Esophagus muscularis mucosa (tissue), 4 donors: ENCODE data around the gene KAZN. TPM values are rescaled to one million over a fixed set of nuclear protein-coding genes. Genes with fewer than 3 reads are reported as not detected.
"Not testable (repeated sequence)": the region's sequence is repeated elsewhere in the genome, so short reads cannot be mapped to it uniquely, and the experiment has no call there.

Experiments
- DNase-seq: peaks from one replicate; pipeline ENCODE4 v3.0.0-alpha.2; 2017; ENCODE audit errors: extremely low spot score
- H3K27ac ChIP-seq, 4 donors: fragments of 200-600 bp; sonication (generic); replicated peaks in 1 of 4; 1 replicate in 3 of 4; 2 replicates in 1 of 4; pipeline ENCODE4 v1.5.1; 2016 to 2019; ENCODE audit warnings: mild to moderate bottlenecking in 1 of 4
- H3K27me3 ChIP-seq, 4 donors: fragments of 200-600 bp; sonication (generic); one replicate each; pipeline versions ENCODE4 v1.5.1 to v1.6.0; 2016 to 2019
- H3K36me3 ChIP-seq, 4 donors: fragments of 200-600 bp; sonication (generic); one replicate each; pipeline ENCODE4 v1.5.1; 2016 to 2019
- H3K4me1 ChIP-seq, 4 donors: fragments of 200-600 bp; sonication (generic); one replicate each; pipeline ENCODE4 v1.5.1; 2016 to 2019
- H3K4me3 ChIP-seq, 4 donors: fragments of 200-600 bp; sonication (generic); 1 replicate in 2 of 4; 2 replicates in 2 of 4; pipeline ENCODE4 v1.5.1; 2016 to 2019; ENCODE audit warnings: mild to moderate bottlenecking in 4 of 4, moderate library complexity in 1 of 4
- H3K9me3 ChIP-seq, 4 donors: fragments of 200-600 bp; sonication (generic); 1 replicate in 3 of 4; 2 replicates in 1 of 4; pipeline ENCODE4 v1.5.1; 2016 to 2019
- CTCF ChIP-seq, 3 experiments: fragments of 200-600 bp in 2 of 3; fragments of 450-650 bp in 1 of 3; sonication (generic) in 2 of 3; IDR thresholded peaks; one replicate each; pipeline ENCODE4 v1.5.1; 2017 to 2019; ENCODE audit warnings: antibody characterized with exemption in 3 of 3, mild to moderate bottlenecking in 2 of 3, moderate library complexity in 1 of 3
- EP300 ChIP-seq: sonication (generic); formaldehyde crosslinking; IDR thresholded peaks from one replicate; pipeline ENCODE4 v1.6.1; 2017; ENCODE audit warnings: antibody characterized with exemption
- POLR2A ChIP-seq: fragments of 450-650 bp; IDR thresholded peaks from one replicate; pipeline ENCODE4 v1.6.1; 2017; ENCODE audit warnings: antibody characterized with exemption, moderate library complexity, mild to moderate bottlenecking, low read depth
- POLR2AphosphoS5 ChIP-seq, 2 donors: sonication (generic); formaldehyde crosslinking; IDR thresholded peaks; one replicate each; pipeline ENCODE4 v1.6.1; 2017; ENCODE audit warnings: antibody characterized with exemption in 2 of 2
- WGBS: methylation state at CpG from one replicate; pipeline ENCODE4 v1.1.5; 2018; 5-methylcytosine and 5-hydroxymethylcytosine counted together
- intact Hi-C: fragments of 100-400 bp; cut with DNase I; formaldehyde crosslinking; loops from one replicate; pipeline ENCODE4 v1.15.1; 2023
- total RNA-seq, 4 donors: library from RNA; depleted of rRNA; stranded (reverse); fragments of >200 nt; gene quantifications; one replicate each; pipeline versions ENCODE4 v1.1.0 to v1.2.1, GENCODE V29; 2016

Gene KAZN
- total RNA-seq, 4 donors from 2014 or later = 9.9 to 14.1 (median 11.9) TPM

- Histone ChIP-seq H3K4me3 (no peak overlapping the region), H3K9me3 (no peaks in the 10 kb centered on the region), H3K36me3 (no peaks in the 10 kb centered on the region), H3K27ac (no peak overlapping the region), H3K4me1 (no peaks in the 10 kb centered on the region), H3K27me3 (peaks cover 0 to 14% (median 0%) of the 10 kb centered on the region in 4 donors)
- intact Hi-C loops = no loop called here
- 85% methylated on average over 2 of the region's 2 CpGs for WGBS
- no peak for DNase-seq
- TF ChIP-seq EP300 (no peak), CTCF (IDR thresholded peaks at IDR 0.05) (no peak)
Observed at GRCh38 chr1:15132965-15133364, 534.5 kb downstream of the KAZN start.

GRCh38 chr1:15134285-15134684 is 535.8 kb downstream of the KAZN start:
- 44% methylated on average over 2 of the region's 2 CpGs for WGBS
- Histone ChIP-seq H3K27ac (no peak overlapping the region), H3K9me3 (no peaks in the 10 kb centered on the region), H3K4me1 (no peaks in the 10 kb centered on the region), H3K4me3 (no peak overlapping the region), H3K27me3 (peaks cover 0 to 14% (median 0%) of the 10 kb centered on the region in 4 donors), H3K36me3 (no peaks in the 10 kb centered on the region)
- TF ChIP-seq POLR2A (no peak), POLR2AphosphoS5 (IDR thresholded peaks at IDR 0.05) (no peak), CTCF (IDR thresholded peaks at IDR 0.05) (no peak), EP300 (no peak)
- intact Hi-C loops = no loop called here
- no peak for DNase-seq

GRCh38 chr1:15135604-15136003 is 537.1 kb downstream of the KAZN start:
- H3K27ac ChIP-seq, H3K4me1 ChIP-seq, DNase-seq, H3K36me3 ChIP-seq, H3K9me3 ChIP-seq, H3K4me3 ChIP-seq, intact Hi-C loops: not testable (repeated sequence)
- peaks cover 0 to 14% (median 0%) of the 10 kb centered on the region in 4 donors for H3K27me3 ChIP-seq
- WGBS = 87% methylated on average over 10 of the region's 10 CpGs

GRCh38 chr1:15137809-15138208 is 539.3 kb downstream of the KAZN start:
- 78% methylated on average over 6 of the region's 6 CpGs for WGBS
- peaks cover 0 to 14% (median 0%) of the 10 kb centered on the region in 4 donors for H3K27me3 ChIP-seq
- no peaks in the 10 kb centered on the region for H3K36me3 ChIP-seq
- no peak overlapping the region for H3K27ac ChIP-seq
- no peak overlapping the region for H3K4me3 ChIP-seq
- H3K9me3 ChIP-seq = no peaks in the 10 kb centered on the region
- DNase-seq = no peak
- H3K4me1 ChIP-seq = peaks cover 0 to 10% (median 8%) of the 10 kb centered on the region in 4 donors
- intact Hi-C loops = no loop called here
- TF ChIP-seq EP300 (no peak), POLR2AphosphoS5 (IDR thresholded peaks at IDR 0.05) (no peak), POLR2A (no peak), CTCF (IDR thresholded peaks at IDR 0.05) (no peak)

GRCh38 chr1:15139654-15140350 is 541.3 kb downstream of the KAZN start:
- TF ChIP-seq POLR2A (no peak), EP300 (no peak), CTCF (IDR thresholded peaks at IDR 0.05) (no peak), POLR2AphosphoS5 (IDR thresholded peaks at IDR 0.05) (no peak)
- intact Hi-C loops = no loop called here
- Histone ChIP-seq H3K4me1 (peaks cover 0 to 10% (median 8%) of the 10 kb centered on the region in 4 donors), H3K27me3 (peaks cover 0 to 4% (median 0%) of the 10 kb centered on the region in 4 donors), H3K27ac (no peak overlapping the region), H3K36me3 (no peaks in the 10 kb centered on the region), H3K9me3 (no peaks in the 10 kb centered on the region), H3K4me3 (no peak overlapping the region)
- WGBS = 75% methylated on average over 12 of the region's 15 CpGs
- DNase-seq = no peak
